NCI-H2029 (cell line): ENCODE data around the gene SHISA5.
"Not testable (repeated sequence)": the region's sequence is repeated elsewhere in the genome, so short reads cannot be mapped to it uniquely, and the experiment has no call there.

Experiments used
- DNase-seq: peaks from one replicate; lab custom pipeline; 2025; lab: John Stamatoyannopoulos, UW

The SHISA5 gene

DNA sequence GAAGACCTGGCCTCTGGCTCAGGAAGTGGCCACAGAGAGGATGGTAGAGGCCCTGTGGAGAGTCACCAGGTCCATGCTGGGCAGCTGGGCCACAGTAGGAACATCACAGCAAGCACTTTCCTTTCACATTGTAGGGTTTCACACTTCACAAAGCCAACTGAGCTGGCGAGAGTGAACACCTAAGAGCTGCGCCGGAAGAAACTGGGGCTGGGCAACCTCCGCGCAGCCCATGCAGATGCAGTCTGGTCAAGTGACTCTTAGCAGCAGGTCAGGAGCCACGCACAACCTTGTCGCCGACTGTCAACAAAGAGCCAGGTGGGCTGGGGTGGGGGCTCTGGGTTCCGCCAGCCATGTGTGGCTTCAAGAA lies 15.3 kb upstream of the SHISA5 start:
- no peak for DNase-seq

DNA sequence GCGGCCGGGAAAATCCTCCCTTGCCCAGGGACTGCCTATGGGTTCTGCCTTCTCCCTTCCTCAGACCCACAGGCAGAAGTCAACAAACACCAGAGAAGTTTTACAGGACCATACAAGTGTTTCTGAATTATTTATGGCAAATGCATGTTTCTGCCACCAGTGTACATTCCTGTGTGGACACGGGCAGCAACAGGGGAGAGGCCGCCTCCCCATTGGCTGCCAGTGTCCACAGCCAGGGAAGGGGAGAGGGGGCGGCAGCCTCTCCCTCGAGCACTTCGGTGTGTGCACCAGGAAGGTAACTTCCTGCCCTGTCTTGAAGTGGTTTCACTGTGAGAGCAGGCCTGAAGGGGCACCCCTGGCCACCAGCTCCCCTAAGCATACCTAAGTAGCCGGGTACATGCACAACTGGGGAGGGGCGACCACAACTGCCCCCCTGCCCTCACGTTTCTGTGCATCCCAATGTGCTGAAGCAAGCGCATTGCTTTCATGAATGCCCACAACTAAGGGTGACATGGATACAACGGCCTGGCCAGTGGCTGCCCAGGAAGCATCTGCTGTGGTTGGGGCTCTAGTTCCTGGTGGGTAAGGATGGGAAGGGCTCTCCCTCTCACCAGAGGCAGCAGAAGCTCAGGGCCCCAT lies 14.8 kb upstream of the SHISA5 start:
- no peak for DNase-seq

GRCh38 chr3:48518069-48518468 lies 14.1 kb upstream of the SHISA5 start:
- DNase-seq: no peak

DNA sequence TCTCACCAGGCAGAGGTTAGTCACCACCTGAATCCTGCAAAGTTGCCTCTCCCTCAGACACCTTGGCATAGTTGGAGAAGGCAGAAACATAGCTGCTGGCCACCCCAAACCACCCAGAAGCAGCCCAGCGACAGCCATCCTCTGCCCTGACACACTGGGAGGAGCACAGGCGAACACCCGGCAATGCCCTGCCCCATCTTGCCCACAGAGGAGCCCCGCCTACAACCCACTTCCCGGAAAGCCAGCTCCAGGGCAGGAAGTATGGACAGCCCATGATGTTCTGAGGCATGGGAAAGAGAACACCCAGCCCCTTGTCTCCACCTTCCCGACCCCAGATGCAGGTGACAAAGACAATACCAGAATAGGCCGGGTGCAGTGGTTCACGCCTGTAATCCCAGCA lies 12.6 kb upstream of the SHISA5 start:
- DNase-seq: no peak

DNA sequence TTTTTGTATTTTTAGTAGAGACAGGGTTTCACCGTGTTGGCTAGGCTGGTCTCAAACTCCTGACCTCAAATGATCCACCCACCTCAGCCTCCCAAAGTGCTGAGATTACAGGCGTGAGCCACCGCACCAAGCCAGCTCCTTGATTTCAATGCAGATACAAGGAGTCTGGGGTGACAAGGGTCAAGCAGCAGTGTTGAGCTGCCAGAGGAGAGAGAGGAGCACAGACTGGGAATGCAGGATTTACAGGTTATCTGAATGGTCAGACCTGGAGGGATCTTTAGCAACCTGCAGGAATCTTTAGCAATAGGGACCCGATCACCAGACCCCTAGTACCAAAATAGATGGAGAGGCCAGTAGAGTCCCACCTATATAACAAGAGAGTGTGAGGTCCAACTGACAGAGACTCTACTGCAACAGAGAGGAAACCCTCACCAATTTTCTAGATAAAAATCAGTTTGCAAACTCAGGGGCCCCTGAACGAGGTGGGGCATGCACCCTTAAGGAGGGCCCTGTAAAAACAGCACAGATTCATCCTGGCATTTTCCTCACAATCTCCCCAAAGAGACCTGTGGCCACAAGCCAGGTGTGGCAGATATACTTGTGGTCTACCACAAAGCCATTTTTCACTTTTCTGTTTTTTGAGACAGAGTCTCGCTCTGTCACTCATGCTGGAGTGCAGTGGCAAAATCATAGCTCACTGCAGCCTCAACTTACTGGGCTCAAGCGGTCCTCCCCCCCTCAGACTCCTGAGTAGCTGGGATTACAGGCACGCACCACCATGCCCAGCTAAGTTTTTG lies 10.7 kb upstream of the SHISA5 start:
- no peak for DNase-seq

GRCh38 chr3:48511551-48511950 lies 7.6 kb upstream of the SHISA5 start:
- no peak for DNase-seq

GRCh38 chr3:48507256-48508061 lies 3.5 kb upstream of the SHISA5 start:
- no peak for DNase-seq

DNA sequence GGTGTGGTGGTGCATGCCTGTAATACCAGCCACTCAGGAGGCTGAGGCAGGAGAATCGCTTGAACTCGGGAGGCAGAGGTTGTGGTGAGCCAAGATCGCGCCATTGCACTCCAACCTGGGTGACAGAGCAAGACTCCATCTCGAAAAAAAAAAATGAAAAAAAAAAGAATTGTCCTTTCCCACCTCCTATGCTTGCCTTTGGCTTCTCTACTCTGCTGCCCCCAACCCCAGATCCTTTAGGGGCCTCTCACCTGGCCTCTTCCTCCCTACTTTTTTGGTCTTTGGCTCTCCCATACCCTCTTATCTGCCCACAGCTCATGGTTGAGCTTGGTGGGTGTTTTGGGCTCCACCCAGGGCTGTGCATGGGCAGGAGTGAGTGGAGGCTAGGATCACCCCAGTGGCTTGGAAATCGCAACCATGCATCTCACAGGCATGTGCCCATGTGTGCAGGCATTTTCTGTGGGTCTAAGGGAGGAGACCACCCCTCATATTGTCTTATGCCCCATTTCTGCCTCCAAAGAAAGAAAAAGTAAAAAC lies 2.1 kb upstream of the SHISA5 start:
- no peak for DNase-seq

- no peak for DNase-seq
Observed at GRCh38 chr3:48505146-48505545, 1.2 kb upstream of the SHISA5 start.

DNA sequence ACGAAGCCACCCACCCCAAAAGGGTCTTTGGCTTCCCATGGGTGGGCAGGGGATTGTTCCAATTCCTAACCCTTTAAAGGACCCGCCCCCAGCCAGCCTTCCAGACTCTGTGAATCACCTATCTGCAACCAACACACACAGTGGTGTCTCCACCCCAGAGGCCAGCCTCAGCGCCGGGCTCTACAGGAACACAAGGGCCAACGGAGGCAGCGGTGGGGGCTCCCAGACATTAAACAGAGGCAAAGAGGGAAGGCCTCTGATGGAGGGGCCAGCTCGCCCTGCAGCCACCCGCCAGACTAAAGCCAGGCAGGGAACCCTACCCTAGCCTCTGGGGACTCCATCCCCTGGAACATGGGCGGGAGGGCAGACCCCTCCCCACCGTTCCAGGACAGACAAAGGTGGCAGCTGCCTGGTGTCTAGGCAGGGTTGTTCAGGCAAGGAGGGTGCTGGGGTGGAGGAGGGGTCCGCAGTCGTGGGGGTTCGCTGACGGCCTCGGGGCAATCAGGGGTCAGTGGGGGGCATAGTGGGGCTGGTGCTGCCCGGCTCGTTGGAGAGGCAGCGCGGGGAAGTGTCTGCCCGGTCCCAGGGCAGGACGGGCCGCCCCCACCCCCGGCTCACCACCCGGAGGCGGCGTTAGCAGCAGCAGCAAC lies 448 bp downstream of the SHISA5 start:
- DNase-seq: no peak

DNA sequence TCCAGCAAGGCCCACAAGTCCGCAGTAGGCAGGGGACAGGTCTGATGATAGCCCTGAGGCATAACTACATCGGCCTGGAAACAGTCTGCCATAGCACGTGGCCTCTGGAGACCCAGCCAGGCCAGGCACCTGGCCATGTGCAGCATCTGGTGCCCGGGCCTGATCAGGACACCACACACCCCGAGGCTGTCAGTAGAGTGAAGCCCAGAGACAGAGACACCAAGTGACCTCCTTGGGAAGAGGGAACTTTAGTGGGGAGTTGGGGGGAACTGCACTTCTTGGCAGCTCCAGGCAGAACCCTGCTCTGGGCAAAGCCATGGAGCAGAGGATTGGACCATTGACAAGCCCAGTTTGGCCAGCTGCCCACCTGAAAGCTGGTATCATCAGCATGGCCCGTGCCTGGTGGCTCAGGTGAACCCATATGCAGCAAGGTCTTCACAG lies 1.2 kb downstream of the SHISA5 start:
- DNase-seq: no peak

DNA sequence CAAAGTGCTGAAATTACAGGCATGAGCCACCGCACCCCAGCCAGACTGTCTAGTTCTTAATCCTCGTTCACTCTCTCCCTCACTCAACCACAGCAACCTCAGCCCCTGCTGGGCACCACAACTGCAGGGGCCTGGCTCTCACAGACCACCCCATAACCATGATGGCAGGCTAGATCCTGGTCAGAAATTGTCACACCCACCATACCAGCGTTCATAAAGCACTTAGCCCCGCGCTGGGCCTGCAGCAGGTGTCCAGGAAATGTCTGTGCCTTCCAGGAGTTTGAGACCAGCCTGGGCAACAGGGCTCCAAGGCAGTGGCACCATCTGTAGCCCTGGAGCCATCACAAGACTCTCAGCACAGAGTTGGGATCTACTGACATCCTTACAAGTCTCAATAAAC lies 1.9 kb downstream of the SHISA5 start:
- DNase-seq: no peak

DNA sequence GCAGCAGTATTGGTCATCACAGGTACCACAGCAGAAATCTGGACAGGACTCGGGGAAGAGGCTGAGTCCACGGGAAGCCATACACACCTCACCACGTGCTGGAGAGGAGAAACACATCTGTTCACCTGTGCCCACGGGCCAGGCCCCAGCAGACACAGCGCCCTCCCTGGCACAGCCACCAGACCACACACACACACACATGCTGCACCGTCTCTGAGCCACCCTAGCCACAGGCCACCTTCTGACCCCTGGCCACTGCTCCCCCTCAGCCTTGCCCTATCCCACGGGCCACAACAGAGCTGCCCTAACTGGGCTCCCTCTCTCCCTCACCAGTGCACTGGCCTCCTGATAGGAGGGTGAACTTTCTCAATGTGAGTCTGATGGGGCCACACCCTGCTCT lies 2.8 kb downstream of the SHISA5 start:
- DNase-seq: no peak

DNA sequence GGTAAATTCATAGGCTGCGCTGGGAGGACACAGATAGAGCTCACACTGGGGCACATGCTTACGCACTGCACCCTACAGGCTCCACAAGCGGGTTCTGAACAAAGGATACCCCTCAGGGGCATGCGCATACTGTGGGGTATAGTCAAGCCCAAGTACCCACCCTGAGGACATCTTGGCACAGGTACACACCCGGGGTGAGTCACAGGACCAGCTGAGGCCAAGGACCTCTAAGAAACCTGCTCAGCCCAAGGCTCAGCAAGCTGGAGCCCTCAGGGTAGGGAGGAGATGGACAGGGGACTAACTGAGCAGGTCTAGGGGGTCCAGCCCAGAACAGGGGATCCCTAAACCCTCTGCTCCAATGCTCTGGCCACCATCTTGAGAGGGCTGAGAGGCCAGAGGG lies 3.3 kb downstream of the SHISA5 start:
- no peak for DNase-seq

- no peak for DNase-seq
Observed at GRCh38 chr3:48493203-48493501, 10.8 kb downstream of the SHISA5 start.

- DNase-seq: no peak
Observed at GRCh38 chr3:48492461-48493202, 11.3 kb downstream of the SHISA5 start.

GRCh38 chr3:48486952-48487351 lies 17.0 kb downstream of the SHISA5 start:
- DNase-seq: no peak

- not testable (repeated sequence) for DNase-seq
Observed at GRCh38 chr3:48482822-48483221, 21.2 kb downstream of the SHISA5 start.

DNA sequence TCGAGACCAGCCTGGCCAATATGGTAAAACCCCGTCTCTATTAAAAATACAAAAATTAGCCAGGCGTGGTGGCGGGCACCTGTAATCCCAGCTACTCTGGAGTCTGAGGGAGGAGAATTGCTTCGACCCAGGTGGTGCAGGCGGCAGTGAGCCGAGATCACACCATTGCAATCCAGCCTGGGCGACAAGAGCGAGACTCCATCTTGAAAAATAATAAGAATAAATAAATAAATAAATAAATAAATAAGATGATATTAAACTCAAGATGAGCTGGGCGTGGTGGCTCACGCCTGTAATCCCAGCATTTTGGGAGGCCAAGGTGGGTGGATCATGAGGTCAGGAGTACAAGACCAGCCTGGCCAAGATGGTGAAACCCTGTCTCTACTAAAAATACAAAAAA lies 23.1 kb downstream of the SHISA5 start:
- DNase-seq: not testable (repeated sequence)

- DNase-seq: no peak
Observed at GRCh38 chr3:48478626-48479555, 25.1 kb downstream of the SHISA5 start.
